ENCODE measurements around the gene GEMIN2. TPM values are rescaled to one million over a fixed set of nuclear protein-coding genes. Genes with fewer than 3 reads are reported as not detected.

GEMIN2 gene
- polyA plus RNA-seq, 3 donors = 6.1 to 11.8 (median 10.2) TPM

DNA sequence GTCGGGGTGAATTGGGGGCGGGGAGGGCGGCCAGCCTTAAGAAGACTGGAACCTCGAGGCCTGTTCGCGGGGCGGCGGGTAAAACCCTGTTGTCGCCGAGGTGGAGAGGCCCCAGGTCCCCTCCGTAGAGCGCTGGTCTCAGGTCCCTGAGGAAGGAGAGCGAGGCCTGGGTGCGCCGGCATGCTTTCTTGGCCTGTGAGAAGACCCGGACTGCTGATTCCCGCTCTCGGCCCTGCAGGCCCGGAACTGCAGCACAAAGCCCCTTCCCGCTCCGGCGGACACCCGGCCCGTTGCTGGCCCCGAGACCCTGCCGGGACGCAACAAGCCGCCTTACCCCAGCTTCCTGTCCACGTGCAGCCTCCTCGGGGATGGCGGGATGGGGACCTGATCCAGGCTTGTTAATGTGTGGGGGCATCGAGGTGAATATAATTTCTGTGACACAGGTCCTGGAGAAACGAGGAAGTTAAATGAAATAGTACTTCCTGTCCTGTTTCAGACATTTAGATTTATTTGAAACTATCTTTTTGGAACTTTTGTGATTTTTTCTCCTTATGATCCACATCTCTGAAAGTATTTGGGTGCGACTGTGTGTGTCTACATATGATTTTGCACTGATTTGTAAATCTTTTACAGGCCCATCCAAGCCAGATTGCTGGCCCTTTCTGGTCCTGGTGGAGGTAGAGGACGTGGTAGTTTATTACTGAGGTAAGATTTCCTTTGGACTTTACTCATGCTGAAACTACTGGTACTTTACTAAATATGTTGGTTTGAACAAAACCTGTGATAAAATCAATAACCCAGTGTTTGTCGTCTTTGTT lies 61.5 kb downstream of the GEMIN2 start:
- no peaks in the 10 kb centered on the region for H3K9me3 Mint-ChIP-seq
- intact Hi-C loops (cut with micrococcal nuclease) = loop anchor here (2.0 to 5.0 kb wide), 4 partner anchors 73 to 257 kb away; partner anchors contain the start of genes FBXO33 (in 1 of the 2) and SEC23A (in 1 of the 2)
- DNase-seq = peak in 2 of 3 donors; percentile 11 to 32

More for the DNA sequence above, 61.5 kb downstream of the GEMIN2 start:
- Histone ChIP-seq H3K9me3 (replicated peaks in 1 of 2; ENCODE audit: control insufficient read depth in 1 of 2, insufficient read depth in 1 of 2, low read length in 2 of 2) (no peaks in the 10 kb centered on the region), H3K27ac (ENCODE audit: low read depth in 1 of 2, low read length in 2 of 2) (peak overlapping the region; percentile 93 to 98), H2AFZ (ENCODE audit: insufficient read depth, low read depth, low read length, poor library complexity, severe bottlenecking) (peak overlapping the region; percentile 74), H4K20me1 (ENCODE audit: insufficient read depth, low read length) (peaks cover 23% of the 10 kb centered on the region), H3K4me1 (ENCODE audit: control insufficient read depth in 1 of 2, insufficient read depth in 2 of 2, low read length in 2 of 2) (peaks cover 18 to 26% of the 10 kb centered on the region in 2 donors), H3K27me3 (ENCODE audit: control insufficient read depth in 2 of 2, insufficient read depth in 2 of 2, low read length in 2 of 2) (no peaks in the 10 kb centered on the region), H3K36me3 (replicated peaks in 1 of 2; ENCODE audit: control insufficient read depth in 1 of 2, insufficient read depth in 2 of 2, low read length in 2 of 2) (peaks cover 43 to 45% of the 10 kb centered on the region in 2 donors), H3K4me2 (replicated peaks; ENCODE audit: extremely low read depth, low read length, poor library complexity, severe bottlenecking) (peak overlapping the region; percentile 93), H3K9ac (ENCODE audit: insufficient read depth, low read length, poor library complexity, severe bottlenecking) (peak overlapping the region; percentile 96), H3K4me3 (replicated peaks in 1 of 3; ENCODE audit: low read depth in 2 of 3, low read length in 3 of 3) (peak overlapping the region; percentile 72 to 99 (median 94)), H3K79me2 (ENCODE audit: insufficient read depth, low read length) (peaks cover 43% of the 10 kb centered on the region)
- peak overlapping the region; percentile 99 to 100 for H3K4me3 Mint-ChIP-seq
- WGBS (ENCODE audit: insufficient coverage) = under 1% methylated on average over 25 of the region's 36 CpGs
- H3K27me3 Mint-ChIP-seq (ENCODE audit: low read depth in 3 of 3) = no peaks in the 10 kb centered on the region
- peaks cover 17% of the 10 kb centered on the region for H3K4me1 Mint-ChIP-seq
- H3K36me3 Mint-ChIP-seq = peaks cover 0 to 27% of the 10 kb centered on the region in 2 donors
- TF ChIP-seq, protein P1, sequence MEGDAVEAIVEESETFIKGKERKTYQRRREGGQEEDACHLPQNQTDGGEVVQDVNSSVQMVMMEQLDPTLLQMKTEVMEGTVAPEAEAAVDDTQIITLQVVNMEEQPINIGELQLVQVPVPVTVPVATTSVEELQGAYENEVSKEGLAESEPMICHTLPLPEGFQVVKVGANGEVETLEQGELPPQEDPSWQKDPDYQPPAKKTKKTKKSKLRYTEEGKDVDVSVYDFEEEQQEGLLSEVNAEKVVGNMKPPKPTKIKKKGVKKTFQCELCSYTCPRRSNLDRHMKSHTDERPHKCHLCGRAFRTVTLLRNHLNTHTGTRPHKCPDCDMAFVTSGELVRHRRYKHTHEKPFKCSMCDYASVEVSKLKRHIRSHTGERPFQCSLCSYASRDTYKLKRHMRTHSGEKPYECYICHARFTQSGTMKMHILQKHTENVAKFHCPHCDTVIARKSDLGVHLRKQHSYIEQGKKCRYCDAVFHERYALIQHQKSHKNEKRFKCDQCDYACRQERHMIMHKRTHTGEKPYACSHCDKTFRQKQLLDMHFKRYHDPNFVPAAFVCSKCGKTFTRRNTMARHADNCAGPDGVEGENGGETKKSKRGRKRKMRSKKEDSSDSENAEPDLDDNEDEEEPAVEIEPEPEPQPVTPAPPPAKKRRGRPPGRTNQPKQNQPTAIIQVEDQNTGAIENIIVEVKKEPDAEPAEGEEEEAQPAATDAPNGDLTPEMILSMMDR (IDR thresholded peaks at IDR 0.05) = no peak
- peak overlapping the region; percentile 96 to 100 (median 99) for H3K27ac Mint-ChIP-seq

All from CD14-positive monocyte (primary cell).